Right forelimb (tissue), 1 donor: ENCODE results near the gene DENND6B.
A peak's percentile ranks its signal among the peaks of the same experiment; 100 is the strongest.

Experiments
- DNase-seq: peaks from one replicate; pipeline ENCODE4 v3.0.0-alpha.2; 2018

Gene DENND6B

DNA sequence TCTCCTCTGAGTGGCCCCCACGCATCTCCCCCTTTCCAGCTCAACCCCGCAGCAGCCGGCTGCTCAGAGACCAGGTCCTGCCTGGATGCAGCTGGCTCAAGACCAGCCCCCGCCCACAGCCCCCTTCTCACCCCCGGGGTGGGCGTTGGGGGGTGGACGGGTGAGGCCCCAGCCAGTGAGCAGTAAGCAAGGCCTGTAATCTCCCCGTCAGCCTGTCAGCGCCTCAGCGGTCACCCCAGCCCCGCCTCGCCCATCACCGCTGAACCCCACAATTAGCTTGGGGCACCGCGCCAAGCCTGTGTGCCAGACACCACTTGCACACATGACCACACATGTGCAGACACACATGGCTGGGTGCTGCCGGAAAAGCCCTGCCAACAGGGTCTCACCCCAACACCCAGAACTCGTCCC lies 25.2 kb downstream of the DENND6B start:
- DNase-seq = peak; percentile 78

DNA sequence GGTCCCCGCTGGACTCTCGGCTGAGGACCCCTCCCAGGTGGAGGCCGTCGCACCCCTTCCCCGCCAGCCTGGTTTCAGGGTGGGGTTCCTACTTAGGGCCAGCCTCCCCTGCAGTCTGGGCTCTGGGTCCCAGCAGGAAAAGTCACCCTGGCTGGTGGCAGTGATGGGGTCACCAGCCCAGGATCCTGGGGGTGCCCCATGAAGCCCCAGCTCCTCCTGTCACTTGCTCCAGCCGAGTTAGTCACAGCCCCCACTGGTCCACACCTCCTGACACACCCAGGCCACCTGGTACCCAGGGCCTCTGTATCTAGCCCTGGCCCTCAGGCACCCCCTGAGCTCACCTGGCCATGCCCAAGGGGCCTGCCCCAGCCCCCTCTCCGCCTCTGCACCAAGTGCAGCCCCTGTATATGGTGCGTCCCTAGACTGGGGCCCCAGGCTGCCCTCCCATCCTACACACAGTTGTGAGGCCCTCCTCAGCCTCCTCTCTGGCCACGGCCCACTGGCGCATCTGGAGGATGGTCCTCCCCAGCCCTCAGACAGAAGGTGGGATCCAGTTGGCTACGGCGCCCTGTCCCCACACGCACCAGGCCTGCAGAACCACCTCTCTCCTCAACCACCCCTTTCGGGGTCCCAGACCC lies 26.1 kb downstream of the DENND6B start:
- DNase-seq = no peak

DNA sequence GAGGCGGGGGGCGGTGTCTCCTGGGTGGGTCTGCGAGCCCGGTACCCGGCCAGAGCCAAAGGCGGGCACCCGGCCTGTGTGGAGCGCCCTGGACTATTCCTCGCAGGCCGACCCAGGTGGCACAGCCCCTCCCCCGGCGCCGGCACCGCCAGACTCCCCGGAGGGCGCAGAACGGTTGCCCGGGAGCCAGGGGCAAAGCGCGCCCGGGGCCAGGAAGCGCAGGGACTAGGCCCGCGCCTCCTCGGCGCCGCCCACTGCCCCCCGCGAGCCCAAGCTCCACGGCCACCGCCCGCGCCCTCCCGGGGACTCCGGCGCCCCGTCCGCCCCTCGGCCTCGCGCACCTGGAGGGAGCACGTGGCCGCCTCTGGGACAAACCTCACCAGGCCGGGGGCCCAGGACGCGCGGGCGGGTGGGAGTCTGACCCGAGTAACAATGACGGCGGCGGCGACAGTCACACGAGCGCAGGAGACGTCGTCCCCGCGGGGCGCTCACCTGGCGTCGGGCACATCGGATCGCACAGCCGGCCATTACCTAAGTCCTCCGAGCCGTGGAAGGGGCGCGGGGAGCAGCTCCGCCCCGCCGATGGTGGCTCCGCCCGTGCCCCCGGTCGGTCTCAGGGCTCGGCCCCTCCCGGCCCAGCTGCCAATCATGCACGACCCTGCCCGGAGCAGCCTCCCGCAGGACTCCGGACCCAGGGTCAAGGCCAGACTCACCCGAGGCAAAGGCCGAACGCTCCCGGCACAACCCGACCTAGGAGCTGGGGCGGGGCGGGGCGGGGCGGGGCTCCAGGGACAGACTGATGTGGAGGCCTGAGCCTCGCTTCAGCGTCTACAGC lies 26.8 kb downstream of the DENND6B start:
- DNase-seq = no peak

DNA sequence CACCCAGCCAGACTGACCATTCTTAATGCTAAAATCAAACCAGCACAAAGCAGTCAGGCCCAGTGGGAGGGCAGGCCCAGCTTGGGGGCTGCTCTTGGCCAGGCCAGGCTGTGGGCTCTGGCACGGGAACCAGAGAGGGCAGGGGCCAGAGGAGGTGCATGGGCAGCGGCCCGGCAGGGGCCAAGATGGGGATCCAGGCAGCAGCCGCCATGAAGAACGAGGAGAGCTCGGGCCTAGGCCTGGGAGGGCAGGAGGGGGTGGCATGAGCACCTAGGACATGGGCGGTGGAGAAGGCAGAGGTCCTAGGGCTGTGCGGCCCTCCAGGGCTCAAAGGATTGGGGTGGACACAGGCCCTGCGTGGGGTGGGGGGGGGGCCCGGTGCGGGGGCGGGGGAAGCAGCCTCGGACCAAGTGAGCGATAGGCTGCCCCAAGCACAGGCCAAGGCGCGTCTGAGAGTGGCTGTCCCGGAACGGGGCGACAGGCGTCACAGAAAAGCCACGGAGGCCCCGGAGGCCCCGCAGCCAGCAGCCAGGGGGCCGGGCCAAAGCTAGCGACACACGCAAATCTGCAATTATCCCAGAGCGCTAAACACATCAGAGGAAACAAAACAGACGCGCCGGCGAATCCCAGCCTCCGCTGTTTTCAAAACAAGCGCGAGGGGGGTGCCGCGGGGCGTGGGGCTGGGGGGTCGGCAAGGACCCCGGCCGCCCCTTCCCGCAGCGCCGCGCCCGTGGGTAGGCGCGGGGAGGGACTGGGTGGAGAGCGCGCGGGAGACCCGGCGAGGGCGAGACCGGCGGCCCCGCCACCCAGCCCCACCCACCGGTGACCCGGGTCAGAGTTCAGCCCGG lies 27.7 kb downstream of the DENND6B start:
- no peak for DNase-seq

DNA sequence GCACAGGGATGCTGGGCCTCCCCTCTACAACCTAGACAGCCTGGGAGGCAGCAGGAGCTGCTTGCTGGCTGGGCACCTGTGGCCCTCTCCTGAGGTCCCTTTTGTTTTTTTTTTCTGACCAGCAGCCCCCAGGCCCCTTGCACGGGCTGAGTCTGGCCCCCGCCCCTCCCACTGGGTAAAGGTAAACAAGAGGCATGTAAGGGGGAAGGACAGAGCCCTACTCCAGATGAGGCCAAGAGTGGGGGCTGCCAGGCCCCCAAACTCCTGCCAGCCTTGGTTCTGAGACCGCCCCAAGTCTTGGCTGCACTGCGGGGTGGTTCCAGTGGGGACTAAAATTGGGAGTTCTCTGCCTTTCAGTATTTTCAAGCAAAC lies 28.6 kb downstream of the DENND6B start:
- DNase-seq = no peak

DNA sequence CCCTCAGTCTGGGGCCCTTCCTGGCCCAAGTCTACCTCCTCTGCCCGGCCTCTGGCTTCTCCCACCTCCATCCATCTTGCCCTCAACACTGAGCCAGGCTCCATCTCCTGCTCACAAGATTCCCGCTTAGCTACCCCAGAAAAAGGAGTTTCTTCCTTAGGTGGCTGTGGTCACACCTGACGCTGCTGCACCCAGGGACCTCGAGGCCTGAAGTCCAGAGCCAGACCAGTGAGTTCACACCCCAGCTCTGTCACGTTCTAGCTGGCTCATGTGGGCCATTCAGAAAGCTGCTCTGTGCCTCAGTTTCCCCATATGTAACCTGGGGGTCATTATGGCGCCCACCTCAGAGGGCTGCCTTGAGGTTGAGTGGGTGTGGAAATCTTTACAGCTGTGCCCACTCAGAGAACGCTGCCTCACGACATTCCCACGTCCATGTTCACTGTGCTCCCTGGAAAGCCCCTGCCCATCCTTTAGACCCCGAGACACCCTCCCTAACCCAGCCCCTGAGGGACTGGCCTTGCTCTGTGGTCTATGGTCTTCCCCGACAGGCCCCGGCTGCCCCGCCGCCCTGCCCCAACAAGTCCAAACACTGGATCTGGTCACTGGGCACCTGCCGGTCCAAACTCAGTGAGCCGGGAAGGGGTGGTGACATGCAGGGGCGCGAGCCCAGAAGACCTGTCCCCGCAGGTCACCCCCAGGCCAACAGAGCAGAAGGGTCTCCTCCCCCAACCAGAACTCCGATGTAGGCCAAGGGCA lies 29.1 kb downstream of the DENND6B start:
- no peak for DNase-seq

DNA sequence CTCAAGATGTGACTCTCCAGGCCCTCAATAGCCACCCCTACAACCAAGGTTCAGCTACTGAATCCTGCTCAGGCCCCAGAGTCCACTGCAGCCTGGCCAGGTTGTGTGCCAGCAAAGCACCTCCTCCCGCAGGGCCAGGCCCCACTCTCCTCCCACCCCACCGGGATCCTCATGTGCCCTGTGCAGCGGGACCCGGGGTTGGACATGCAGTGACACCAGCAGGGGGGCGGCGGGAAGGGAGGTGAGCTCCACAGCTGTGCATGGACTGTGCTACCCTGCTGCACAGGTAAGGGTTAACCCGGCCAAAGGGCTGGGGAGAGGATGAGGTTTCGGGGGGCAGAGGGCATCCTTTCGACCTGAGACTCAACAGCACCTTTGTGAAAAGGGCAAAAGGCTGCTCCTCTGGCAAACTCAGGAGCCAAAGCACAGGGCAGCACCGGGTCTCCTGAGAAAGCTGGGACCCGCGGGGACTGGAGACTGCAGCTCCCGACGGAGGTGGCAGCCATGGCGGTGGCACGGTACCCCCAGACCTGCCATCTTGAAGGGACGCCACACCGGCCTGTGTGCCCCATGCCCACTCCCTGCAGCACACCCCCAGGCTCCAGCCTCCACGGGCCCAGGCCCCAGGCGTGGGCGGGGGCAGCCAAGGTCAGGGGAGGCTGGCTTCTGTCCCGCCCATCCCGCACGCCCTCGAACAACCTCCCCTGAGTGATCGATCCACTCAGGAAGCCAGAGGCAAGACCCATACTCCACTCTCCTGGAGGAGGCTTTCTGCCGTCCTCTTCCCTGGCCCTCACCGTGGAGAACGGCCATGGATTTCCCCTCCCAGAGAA lies 29.9 kb downstream of the DENND6B start:
- no peak for DNase-seq

DNA sequence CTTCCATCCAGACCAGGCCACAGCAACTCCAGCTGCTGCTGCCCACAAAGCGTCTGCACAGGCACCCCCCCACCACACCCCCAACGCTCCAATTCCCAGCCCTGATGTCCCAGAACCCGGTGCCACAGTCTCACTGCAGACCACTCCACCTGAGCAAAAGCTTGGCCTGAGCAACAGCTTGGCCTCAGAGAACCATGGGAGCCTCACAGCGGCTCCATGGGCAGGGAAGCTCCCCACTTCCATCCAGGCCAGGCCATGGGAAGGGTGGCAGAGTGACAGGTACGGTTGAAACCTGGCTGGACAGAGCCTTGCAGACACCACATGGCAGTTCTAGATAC lies 32.5 kb downstream of the DENND6B start:
- no peak for DNase-seq

DNA sequence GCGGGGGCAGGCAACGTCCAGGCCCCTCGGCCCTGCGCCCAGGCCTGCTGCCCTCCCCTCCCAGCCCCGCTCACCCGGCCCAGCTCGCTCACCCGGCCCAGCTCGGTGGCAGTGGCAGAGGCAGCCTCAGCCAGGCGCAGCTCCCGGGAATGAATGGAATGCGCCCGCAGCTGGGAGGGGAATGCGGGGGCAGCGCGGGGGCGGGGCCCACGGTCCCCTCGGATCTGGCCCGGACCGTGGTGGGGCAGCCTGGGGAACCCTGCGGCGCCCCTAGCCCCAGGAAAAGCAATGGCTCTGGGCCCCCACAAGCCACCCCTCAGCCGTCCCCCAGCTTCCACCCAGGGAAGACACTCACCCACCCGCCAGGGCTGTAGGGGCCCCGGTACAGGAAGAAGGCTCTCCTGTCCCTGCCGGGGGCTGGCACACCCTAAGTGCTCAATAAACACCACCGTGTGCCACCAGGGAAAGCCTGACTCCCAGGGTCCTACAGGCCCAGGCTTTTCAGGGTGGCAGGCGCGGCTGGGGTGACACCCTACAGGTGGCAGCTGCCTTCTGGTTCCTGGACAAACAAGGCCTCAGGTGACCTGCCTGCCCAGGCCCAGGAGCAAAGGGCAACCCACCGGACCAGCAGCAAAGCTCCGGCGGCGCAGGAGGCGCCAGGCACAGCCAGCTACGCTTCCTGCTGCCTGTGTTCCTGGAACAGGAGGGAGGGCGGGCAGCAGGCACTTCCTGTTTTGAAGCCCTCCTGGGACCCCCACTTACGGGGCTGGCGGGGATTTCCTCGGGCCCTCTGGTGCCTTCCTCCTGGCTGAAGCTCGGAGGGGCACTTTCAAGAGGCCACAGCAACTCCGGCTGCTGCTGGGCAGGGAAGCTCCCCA lies 33.1 kb downstream of the DENND6B start:
- peak; percentile 76 for DNase-seq

DNA sequence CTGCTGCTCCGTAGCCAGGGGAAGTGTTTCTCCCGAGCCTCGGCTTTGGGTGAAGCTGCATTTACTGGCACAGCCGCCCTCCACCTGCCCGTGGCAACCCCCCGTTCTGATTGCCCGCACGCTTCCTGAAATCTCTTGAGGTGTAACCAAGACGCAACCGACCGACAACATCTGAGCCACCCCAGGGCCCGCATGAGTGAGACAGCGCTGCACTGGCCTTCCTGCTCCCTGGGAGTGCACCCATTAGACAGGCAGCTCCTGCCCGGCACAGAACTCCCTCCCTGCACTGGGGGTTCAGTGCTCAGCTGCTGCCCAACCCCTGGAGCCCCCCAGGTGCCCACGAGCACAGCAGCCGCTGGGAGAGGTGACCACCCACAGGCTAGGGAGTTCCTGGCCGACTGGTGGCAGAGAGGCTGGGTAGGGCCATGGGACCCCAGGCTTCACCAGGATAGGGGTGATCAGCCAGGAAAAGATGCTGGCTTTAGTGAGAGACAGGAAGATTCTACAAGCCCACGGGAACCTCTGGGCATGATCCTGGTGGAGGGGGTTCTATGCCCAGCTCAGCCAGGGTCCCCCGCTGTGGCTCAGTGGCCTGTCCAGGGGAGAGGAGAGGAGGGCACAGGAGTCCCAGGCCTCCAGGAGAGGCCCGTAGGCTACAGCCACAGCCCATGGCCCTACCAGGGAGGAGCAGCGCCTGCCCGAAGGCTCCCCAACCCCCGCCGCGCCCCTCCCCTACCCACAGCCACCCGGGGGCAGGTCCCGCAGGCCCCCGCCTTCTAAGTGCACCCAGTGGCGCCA lies 34.0 kb downstream of the DENND6B start:
- DNase-seq = no peak

DNA sequence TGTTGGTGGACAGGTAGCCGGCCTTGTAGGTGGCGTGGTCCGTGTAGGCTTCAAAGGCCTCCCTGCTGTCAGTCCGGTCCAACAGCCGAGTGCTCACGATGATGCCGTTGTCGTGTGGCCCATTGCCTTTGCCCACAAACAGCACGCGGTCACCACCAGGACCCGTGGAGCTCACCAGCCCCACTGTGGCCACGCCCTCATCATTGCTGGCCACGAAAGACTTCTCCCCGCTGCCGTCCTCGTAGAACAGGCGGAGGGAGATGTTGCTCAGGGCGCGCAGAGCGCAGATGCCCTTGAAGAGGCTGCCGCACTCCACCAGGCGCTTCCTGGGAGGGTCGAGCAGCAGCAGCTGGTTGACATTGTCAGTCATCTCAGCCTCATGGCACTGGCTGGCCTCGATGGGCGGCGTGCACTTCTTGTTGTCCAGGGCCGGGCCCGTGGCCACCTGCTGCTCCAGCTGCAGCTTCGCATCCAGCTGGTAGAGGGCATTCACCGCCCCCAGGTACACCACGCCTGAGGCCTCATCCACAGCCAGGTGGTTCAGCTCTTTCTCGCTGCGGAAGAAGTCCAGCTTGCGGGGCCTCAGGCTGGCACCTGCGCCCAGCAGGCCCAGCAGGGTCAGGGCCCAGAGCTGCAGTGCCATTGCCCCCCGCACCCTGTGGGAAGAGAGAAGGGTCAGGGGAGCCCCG lies 36.7 kb downstream of the DENND6B start:
- no peak for DNase-seq

DNA sequence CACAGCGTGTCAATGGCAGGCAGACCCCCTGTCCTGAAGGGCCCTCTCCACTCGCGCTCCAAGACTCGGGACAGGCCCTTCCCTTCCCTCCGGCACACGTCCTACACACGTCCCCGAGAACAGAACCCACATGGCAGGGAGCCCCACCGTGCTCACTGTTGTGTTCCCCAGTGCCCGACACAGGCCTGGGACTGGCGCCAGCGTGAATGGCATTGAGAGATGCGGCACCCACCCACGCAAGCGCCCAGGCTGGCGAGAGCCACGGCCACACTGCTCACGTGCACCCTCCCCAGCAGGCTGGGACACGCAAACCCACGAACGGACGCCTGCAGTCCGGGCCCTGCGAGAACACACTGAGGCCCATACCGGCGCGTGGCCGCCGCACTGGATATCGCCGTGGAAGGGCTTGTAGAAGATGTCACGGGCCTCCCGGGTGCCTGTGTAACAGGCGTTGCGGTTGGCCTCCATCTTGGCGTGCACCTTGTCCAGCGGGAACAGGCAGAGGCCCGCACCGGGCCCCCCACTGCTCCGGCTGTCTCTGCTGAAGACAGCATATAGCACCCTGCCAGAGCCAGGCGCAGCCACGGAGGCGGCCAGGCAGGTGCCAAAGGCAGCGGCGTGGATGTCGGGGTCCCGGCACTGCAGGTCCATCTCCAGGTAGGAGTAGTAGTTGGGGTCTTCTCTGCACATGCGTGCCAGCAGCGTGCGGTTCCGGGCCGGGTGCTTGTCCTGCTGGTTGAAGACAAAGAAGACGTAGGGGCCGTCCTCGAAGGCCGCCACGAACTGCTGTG lies 37.5 kb downstream of the DENND6B start:
- no peak for DNase-seq

DNA sequence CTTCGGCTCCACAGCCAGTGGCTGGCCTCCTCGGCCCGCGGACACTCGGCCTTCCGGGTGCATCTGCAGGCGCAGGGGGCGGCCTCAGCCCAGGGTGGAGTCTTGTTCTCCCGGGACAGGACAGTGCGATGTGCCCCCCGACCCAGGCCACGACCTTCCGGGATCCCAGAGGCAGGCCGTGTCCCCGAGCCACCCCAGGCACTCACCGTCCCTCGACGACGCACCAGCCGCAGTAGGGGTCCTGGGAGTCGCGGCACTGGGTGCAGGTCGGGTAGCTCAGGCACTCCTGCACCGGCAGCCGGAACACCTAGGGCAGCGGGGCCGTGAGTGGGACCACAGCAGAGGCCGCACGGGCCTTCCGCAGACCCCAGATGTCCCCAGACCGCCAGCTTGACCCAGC lies 39.1 kb downstream of the DENND6B start:
- DNase-seq = no peak

DNA sequence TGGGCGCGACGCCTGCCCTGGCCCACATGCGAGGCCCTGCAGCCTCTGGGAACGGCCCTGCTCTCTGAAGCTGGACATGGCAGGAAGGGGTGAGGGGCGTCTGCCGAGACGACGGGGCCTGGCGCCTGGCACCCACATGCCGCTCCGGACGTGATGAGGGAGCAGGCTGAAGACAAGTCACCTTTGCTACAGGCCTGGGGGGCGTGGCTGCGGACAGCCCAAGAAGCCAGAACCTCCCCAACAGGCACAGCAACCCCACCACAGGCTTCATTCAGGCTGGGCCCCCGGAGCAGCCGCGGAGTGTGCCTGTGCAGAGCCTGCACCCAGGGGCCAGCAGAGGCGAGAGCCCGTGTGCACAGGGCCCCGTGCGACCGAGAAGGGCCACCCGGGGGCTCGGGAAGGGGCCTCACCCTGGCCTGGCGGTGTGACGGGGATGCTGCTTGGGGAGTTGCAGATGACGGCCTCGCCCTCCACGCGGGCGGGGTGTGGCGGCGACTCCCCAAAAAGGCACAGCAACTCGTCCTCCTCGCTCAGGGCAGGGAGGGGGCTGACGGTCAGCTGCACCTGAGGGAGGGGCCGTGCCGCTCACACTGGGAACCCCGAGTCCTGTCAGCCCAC lies 40.0 kb downstream of the DENND6B start:
- DNase-seq = no peak

DNA sequence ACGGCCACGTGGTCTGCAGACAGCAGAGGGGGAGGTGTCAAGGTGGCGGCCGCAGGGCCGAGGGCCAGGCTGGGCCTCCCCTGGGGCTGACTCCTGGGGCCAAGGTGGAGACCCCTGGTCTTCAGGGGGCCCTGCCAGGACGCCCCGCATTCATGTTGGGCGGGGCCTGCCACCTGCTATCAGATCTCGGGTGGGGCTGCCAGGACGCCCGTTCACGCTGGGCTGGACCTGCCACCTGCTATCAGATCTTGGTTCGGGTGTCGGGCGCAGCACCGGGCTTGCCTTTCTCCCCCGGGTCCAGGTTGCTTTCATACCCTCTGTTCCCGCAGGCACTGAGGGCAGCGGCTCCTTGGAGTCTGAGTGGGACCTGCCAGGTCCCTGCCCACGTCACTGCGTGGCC lies 40.5 kb downstream of the DENND6B start:
- no peak for DNase-seq

DNA sequence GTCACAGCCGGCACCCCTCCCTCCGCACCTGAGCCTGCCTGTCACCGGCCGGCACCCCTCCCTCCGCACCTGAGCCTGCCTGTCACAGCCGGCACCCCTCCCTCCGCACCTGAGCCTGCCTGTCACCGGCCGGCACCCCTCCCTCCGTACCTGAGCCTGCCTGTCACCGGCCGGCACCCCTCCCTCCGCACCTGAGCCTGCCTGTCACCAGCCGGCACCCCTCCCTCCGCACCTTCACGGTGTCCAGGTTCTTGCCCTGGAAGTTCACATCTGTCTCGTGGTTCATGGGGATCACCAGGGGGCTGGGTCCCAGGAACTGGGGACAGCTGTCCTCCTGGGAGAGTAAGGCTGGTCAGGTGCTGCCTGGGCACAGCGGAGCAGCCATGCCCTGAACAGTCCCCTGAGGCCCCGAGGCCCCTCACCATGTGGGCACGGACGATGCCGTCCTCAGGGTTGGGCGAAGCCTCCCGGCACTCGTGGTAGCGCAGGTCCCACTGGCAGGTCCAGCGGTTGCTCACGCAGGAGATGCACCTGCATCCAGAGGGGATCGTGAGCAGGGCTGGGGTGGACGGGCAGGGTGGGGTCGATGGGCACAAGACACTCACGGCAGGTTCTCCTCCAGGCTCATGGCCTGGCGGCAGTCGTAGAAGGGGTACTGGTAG lies 41.1 kb downstream of the DENND6B start:
- DNase-seq = no peak

DNA sequence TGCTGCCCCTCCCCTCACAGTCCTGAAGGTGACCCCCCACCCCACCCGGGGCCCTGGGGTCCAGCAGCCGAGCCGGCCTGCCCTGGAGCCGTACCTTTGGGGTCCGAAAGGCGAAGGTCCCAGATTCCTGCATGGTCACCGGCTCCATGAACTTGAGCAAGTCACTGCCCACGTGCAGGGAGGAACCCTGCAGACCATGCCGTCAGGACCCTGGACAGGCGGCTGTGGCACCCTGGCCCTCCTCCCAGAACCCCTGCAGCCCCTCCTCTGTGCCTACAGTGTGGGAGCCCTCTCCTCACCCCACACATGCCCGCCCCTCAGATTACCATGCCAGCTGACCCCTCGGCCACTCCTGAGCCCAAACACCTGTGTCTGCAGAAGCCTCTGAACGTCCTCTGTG lies 42.3 kb downstream of the DENND6B start:
- DNase-seq = no peak

DNA sequence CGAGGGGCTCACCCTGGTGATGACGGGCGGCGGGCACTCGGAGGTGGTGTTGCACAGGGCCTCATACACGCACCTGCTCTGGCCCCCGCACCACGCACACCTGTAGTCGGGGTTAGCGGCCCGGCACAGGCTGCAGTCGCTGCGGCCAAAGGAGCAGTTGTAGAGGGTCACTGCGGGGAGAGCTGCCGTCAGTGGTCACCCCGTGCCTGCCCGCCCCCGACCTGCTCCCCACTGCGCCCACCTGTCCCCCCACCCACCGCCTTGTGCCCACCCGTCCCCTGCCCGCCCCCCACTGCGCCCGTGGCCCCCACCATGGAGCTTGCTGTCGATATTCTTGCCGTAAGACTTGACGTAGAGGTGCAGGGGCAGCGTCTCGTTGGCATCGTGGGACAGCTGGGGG lies 43.0 kb downstream of the DENND6B start:
- no peak for DNase-seq
